A549 (cell line): ENCODE data around the gene LSM3. TPM values are rescaled to one million over a fixed set of nuclear protein-coding genes. Genes with fewer than 3 reads are reported as not detected.
A peak's percentile ranks its signal among the peaks of the same experiment; 100 is the strongest.

ENCODE experiments used
- ATAC-seq, 2 experiments: fragments of 200-7000 bp in 1 of 2; fragments of >200 bp in 1 of 2; cut with Nextera tagmentation in 1 of 2; cut with Tn5 transposase in 1 of 2; 3 replicates each; pipeline versions ENCODE4 v1.8.0 to v1.9.1; 2018 to 2020; ENCODE audit warnings: mild to moderate bottlenecking in 1 of 2, moderate library complexity in 1 of 2
- CTCF ChIA-PET: fragments of 300-600 bp; sonication (Branson Sonifier 250); formaldehyde crosslinking; extraction: SDS; loops from one replicate; lab custom pipeline; 2021; ENCODE audit warnings: antibody characterized with exemption, inconsistent platforms; lab: Yijun Ruan, JAX
- POLR2A ChIA-PET: fragments of 350-600 bp; formaldehyde crosslinking; extraction: SDS; loops from one replicate; lab custom pipeline; 2021; ENCODE audit warnings: antibody characterized with exemption, inconsistent platforms; lab: Yijun Ruan, JAX
- DNase-seq, 2 experiments: peaks; one replicate each; pipeline versions ENCODE4 v3.0.0 to v3.0.0-alpha.2; 2011 to 2016; ENCODE audit warnings: low read depth in 1 of 2, low spot score in 1 of 2
- FAIRE-seq: peaks from 2 replicates; lab custom pipeline; 2011; peaks lifted over from hg19 to GRCh38; lab: Jason Lieb, UNC
- H3K27ac ChIP-seq, 2 experiments: fragments of >200 bp; sonication (Bioruptor Twin); formaldehyde crosslinking; 3 replicates each; pipeline ENCODE4 v1.5.1; 2016 to 2017
- H3K4me1 ChIP-seq: fragments of >200 bp; sonication (Bioruptor Twin); formaldehyde crosslinking; 3 replicates; pipeline ENCODE4 v1.6.1; 2016
- H3K4me2 ChIP-seq: fragments of >200 bp; sonication (Bioruptor Twin); formaldehyde crosslinking; 3 replicates; pipeline ENCODE4 v1.6.1; 2016
- H3K4me3 ChIP-seq: fragments of >200 bp; sonication (Bioruptor Twin); formaldehyde crosslinking; 3 replicates; pipeline ENCODE4 v1.5.1; 2016
- H3K9me3 ChIP-seq: fragments of >200 bp; sonication (Bioruptor Twin); formaldehyde crosslinking; 3 replicates; pipeline ENCODE4 v1.6.1; 2016
- CBX2 ChIP-seq: fragments of 200-600 bp; sonication (generic); IDR thresholded peaks from 2 replicates; pipeline ENCODE4 v1.6.1; 2016; ENCODE audit warnings: low read depth, mild to moderate bottlenecking, borderline replicate concordance
- CBX8 ChIP-seq: fragments of 200-600 bp; sonication (generic); IDR thresholded peaks from 2 replicates; pipeline ENCODE4 v1.6.1; 2016
- CEBPB ChIP-seq, 2 experiments: fragments of >200 bp in 1 of 2; sonication (Bioruptor Twin) in 1 of 2; formaldehyde crosslinking in 1 of 2; IDR thresholded peaks; 2 replicates each; pipeline ENCODE4 v1.6.1; 2012 to 2016
- EHF ChIP-seq: fragments of 250-450 bp; sonication (Bioruptor Pico); IDR thresholded peaks from 2 replicates; pipeline ENCODE4 v1.5.0; 2020; ENCODE audit warnings: mild to moderate bottlenecking
- EP300 ChIP-seq, 2 experiments: fragments of >200 bp; sonication (Bioruptor Twin); formaldehyde crosslinking; IDR thresholded peaks; 2 replicates in 1 of 2; 3 replicates in 1 of 2; pipeline ENCODE4 v1.6.1; 2016 to 2017
- ESRRA ChIP-seq: fragments of 150-350 bp; IDR thresholded peaks from 2 replicates; pipeline ENCODE4 v1.6.1; 2014; ENCODE audit warnings: mild to moderate bottlenecking, low read length, borderline replicate concordance
- FOXS1 ChIP-seq: fragments of 250-450 bp; sonication (Bioruptor Pico); IDR thresholded peaks from 2 replicates; pipeline ENCODE4 v1.5.0; 2020; ENCODE audit warnings: mild to moderate bottlenecking, moderate library complexity
- HEYL ChIP-seq: fragments of 250-450 bp; sonication (Bioruptor Pico); IDR thresholded peaks from 2 replicates; pipeline ENCODE4 v1.8.0; 2021; ENCODE audit warnings: mild to moderate bottlenecking, moderate library complexity
- HOXA7 ChIP-seq: fragments of 250-450 bp; sonication (Bioruptor Pico); IDR thresholded peaks from 2 replicates; pipeline ENCODE4 v1.5.0; 2020; ENCODE audit warnings: mild to moderate bottlenecking, moderate library complexity
- HOXB13 ChIP-seq: fragments of 250-450 bp; sonication (Bioruptor Pico); IDR thresholded peaks from 2 replicates; pipeline ENCODE4 v1.5.0; 2020; ENCODE audit warnings: low read depth, mild to moderate bottlenecking, moderate library complexity
- JUN ChIP-seq, 2 experiments: fragments of >200 bp; sonication (Bioruptor Twin); formaldehyde crosslinking; IDR thresholded peaks; 2 replicates in 1 of 2; 3 replicates in 1 of 2; pipeline ENCODE4 v1.6.1; 2016 to 2017
- KDM5A ChIP-seq: fragments of 200-600 bp; sonication (generic); IDR thresholded peaks from 2 replicates; pipeline ENCODE4 v1.6.1; 2016; ENCODE audit warnings: antibody characterized with exemption, mild to moderate bottlenecking
- MAFK ChIP-seq: fragments of 450-650 bp; IDR thresholded peaks from 2 replicates; pipeline ENCODE4 v1.6.1; 2014; ENCODE audit not compliant: partially characterized antibody
- MAX ChIP-seq: IDR thresholded peaks from 2 replicates; pipeline ENCODE4 v1.6.1; 2012
- NPAS2 ChIP-seq: fragments of 250-450 bp; sonication (Bioruptor Pico); IDR thresholded peaks from 2 replicates; pipeline ENCODE4 v1.8.0; 2022; ENCODE audit warnings: mild to moderate bottlenecking, moderate library complexity, borderline replicate concordance
- RAD21 ChIP-seq, 2 experiments: fragments of >200 bp in 1 of 2; sonication (Bioruptor Twin) in 1 of 2; formaldehyde crosslinking in 1 of 2; IDR thresholded peaks in 1 of 2; conservative IDR thresholded peaks in 1 of 2; 2 replicates in 1 of 2; 3 replicates in 1 of 2; pipeline ENCODE4 v1.6.1; 2012 to 2018; ENCODE audit warnings: inconsistent platforms in 1 of 2
- RARB ChIP-seq: fragments of 250-450 bp; sonication (Bioruptor Pico); IDR thresholded peaks from 2 replicates; pipeline ENCODE4 v1.8.0; 2021; ENCODE audit warnings: mild to moderate bottlenecking, moderate library complexity
- RCOR1 ChIP-seq: fragments of 150-350 bp; IDR thresholded peaks from 2 replicates; pipeline ENCODE4 v1.6.1; 2014; ENCODE audit warnings: antibody characterized with exemption, low read length, low read depth
- RNF2 ChIP-seq: fragments of 200-600 bp; sonication (generic); IDR thresholded peaks from 2 replicates; pipeline ENCODE4 v1.6.1; 2016; ENCODE audit warnings: low read depth, mild to moderate bottlenecking, antibody characterized with exemption, moderate library complexity, borderline replicate concordance
- SREBF2 ChIP-seq: fragments of 450-650 bp; IDR thresholded peaks from 2 replicates; pipeline ENCODE4 v1.6.1; 2014; ENCODE audit warnings: mild to moderate bottlenecking, moderate library complexity
- ZNF302 ChIP-seq: fragments of 250-450 bp; sonication (Bioruptor Pico); IDR thresholded peaks from 2 replicates; pipeline ENCODE4 v1.9.0; 2021; ENCODE audit warnings: inconsistent platforms, mild to moderate bottlenecking, moderate library complexity
- ZSCAN20 ChIP-seq: fragments of 250-450 bp; sonication (Bioruptor Pico); IDR thresholded peaks from 2 replicates; pipeline ENCODE4 v1.8.0; 2022; ENCODE audit warnings: mild to moderate bottlenecking, moderate library complexity
- WGBS: methylation state at CpG from one replicate; pipeline ENCODE4 v1.1.6; 2017; ENCODE audit errors: missing lambda C conversion rate; 5-methylcytosine and 5-hydroxymethylcytosine counted together
- polyA plus RNA-seq, 4 experiments: library from polyadenylated mRNA; depleted of rRNA in 3 of 4; stranded (reverse); fragments of >200 nt; fragmentation: RNase III in 1 of 4; extraction: RNeasy Plus Mini Kit Qiagen cat#74134 plus additional on column Dnase treatment in 1 of 4; gene quantifications; 2 replicates in 3 of 4; 3 replicates in 1 of 4; pipeline ENCODE4 v1.2.3, GENCODE V29; 2011 to 2017
- TF ChIP-seq, protein P1 (sequence below): fragments of >200 bp; sonication (Bioruptor Twin); formaldehyde crosslinking; IDR thresholded peaks from 3 replicates; pipeline ENCODE4 v1.6.1; 2016
- TF ChIP-seq, protein P2 (sequence below): fragments of >200 bp; sonication (Bioruptor Twin); formaldehyde crosslinking; IDR thresholded peaks from 3 replicates; pipeline ENCODE4 v1.5.1; 2016

Gene LSM3
- polyA plus RNA-seq, 2 of the 4 experiments (the other 2 are of a cell fraction) = 23.9 to 32.0 TPM

- FAIRE-seq (no peak), DNase-seq (peak in 1 of 2 experiments; percentile 41), ATAC-seq (peak; percentile 54 to 65; a peak in 5 of 6 replicates)
- Histone ChIP-seq H3K4me2 (no peak overlapping the region), H3K27ac (no peak overlapping the region), H3K4me3 (no peak overlapping the region), H3K4me1 (no peaks in the 10 kb centered on the region), H3K9me3 (no peaks in the 10 kb centered on the region)
- TF ChIP-seq, protein P1, sequence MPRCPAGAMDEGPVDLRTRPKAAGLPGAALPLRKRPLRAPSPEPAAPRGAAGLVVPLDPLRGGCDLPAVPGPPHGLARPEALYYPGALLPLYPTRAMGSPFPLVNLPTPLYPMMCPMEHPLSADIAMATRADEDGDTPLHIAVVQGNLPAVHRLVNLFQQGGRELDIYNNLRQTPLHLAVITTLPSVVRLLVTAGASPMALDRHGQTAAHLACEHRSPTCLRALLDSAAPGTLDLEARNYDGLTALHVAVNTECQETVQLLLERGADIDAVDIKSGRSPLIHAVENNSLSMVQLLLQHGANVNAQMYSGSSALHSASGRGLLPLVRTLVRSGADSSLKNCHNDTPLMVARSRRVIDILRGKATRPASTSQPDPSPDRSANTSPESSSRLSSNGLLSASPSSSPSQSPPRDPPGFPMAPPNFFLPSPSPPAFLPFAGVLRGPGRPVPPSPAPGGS = no peak
- TF ChIP-seq FOXS1 (CRISPR knock-in tag) = no peak
- TF ChIP-seq RCOR1 = no peak
- peak in 1 of 2 experiments; percentile 30; a peak in 1 of 5 replicates for TF ChIP-seq RAD21 (conservative IDR thresholded peaks at IDR 0.05 in 1 of 2, IDR thresholded peaks at IDR 0.05 in 1 of 2)
- TF ChIP-seq EP300 (IDR thresholded peaks at IDR 0.05) = no peak
- TF ChIP-seq MAX = no peak
- ChIA-PET POLR2A (interaction anchor here (1.0 to 2.0 kb wide), 2 partner anchors 26 to 28 kb away, joined by 3 to 10 read pairs; partner anchors contain the start of genes CHCHD4, LSM3 and XPC), CTCF (interaction anchor here (1.0 to 3.6 kb wide), 7 partner anchors 10 to 24 kb away, joined by 3 to 17 read pairs (median 3); no protein-coding TSS in a partner anchor)
- WGBS = 95% methylated on average over 10 of the region's 11 CpGs
These were observed 26.2 kb upstream of the LSM3 start for GRCh38 chr3:14152233-14152962.

GRCh38 chr3:14152963-14153355 is 25.7 kb upstream of the LSM3 start:
- TF ChIP-seq RARB (CRISPR knock-in tag) (no peak), MAFK (no peak), JUN (IDR thresholded peaks at IDR 0.05) (no peak), HOXA7 (CRISPR knock-in tag) (no peak), NPAS2 (CRISPR knock-in tag) (no peak), CBX8 (no peak), CBX2 (no peak), ZNF302 (no peak), HOXB13 (CRISPR knock-in tag) (no peak), KDM5A (no peak), RNF2 (no peak)
- TF ChIP-seq, protein P2, sequence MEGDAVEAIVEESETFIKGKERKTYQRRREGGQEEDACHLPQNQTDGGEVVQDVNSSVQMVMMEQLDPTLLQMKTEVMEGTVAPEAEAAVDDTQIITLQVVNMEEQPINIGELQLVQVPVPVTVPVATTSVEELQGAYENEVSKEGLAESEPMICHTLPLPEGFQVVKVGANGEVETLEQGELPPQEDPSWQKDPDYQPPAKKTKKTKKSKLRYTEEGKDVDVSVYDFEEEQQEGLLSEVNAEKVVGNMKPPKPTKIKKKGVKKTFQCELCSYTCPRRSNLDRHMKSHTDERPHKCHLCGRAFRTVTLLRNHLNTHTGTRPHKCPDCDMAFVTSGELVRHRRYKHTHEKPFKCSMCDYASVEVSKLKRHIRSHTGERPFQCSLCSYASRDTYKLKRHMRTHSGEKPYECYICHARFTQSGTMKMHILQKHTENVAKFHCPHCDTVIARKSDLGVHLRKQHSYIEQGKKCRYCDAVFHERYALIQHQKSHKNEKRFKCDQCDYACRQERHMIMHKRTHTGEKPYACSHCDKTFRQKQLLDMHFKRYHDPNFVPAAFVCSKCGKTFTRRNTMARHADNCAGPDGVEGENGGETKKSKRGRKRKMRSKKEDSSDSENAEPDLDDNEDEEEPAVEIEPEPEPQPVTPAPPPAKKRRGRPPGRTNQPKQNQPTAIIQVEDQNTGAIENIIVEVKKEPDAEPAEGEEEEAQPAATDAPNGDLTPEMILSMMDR = no peak
- FAIRE-seq = no peak
- Histone ChIP-seq H3K4me2 (no peak overlapping the region), H3K9me3 (no peaks in the 10 kb centered on the region), H3K4me3 (no peak overlapping the region), H3K27ac (no peak overlapping the region), H3K4me1 (no peaks in the 10 kb centered on the region)
- ChIA-PET POLR2A (interaction anchor here (2.0 kb wide), 1 partner anchor 26 kb away, joined by 10 read pairs; the partner anchor contains the start of genes LSM3 and XPC), CTCF (interaction anchor here (1.0 to 3.6 kb wide), 7 partner anchors 10 to 50 kb away, joined by 3 to 17 read pairs (median 4); no protein-coding TSS in a partner anchor)
- no peak for ATAC-seq
- DNase-seq = no peak
- WGBS = 91% methylated on average over 4 of the region's 4 CpGs

DNA sequence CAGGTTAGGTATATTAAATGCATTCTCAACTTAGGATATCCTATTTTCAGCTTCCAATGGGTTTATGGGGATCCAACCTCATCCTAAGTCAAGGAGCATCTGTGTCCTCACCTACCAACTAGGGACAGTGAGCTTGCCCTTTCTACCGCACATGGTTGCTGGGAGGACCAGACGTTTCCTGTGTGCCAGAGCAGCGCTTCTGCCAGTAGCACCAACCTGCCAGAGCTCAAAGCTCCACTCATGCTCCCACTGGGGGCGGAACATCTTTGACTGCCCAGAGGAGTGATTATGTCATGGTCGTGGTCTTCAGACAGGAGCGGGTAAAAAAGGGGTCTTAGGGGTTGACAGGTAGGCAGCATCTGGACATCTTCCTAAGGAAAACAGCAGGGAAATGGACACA is 25.0 kb upstream of the LSM3 start:
- Histone ChIP-seq H3K9me3 (no peaks in the 10 kb centered on the region), H3K4me1 (no peaks in the 10 kb centered on the region), H3K27ac (no peak overlapping the region), H3K4me3 (no peak overlapping the region), H3K4me2 (no peak overlapping the region)
- WGBS = 98% methylated on average over 6 of the region's 6 CpGs
- ATAC-seq = no peak
- ChIA-PET CTCF (interaction anchor here (1.0 to 3.6 kb wide), 5 partner anchors 9 to 50 kb away, joined by 3 to 17 read pairs (median 5); no protein-coding TSS in a partner anchor), POLR2A (interaction anchor here (0.7 to 2.0 kb wide), 2 partner anchors 14 to 25 kb away, joined by 3 to 10 read pairs; partner anchors contain the start of genes LSM3 and XPC)
- no peak for FAIRE-seq
- no peak for DNase-seq
- TF ChIP-seq CBX8 (no peak), HEYL (CRISPR knock-in tag) (no peak), SREBF2 (no peak), RARB (CRISPR knock-in tag) (no peak), EP300 (IDR thresholded peaks at IDR 0.05) (no peak), RAD21 (conservative IDR thresholded peaks at IDR 0.05 in 1 of 2, IDR thresholded peaks at IDR 0.05 in 1 of 2) (no peak), RCOR1 (no peak), ZSCAN20 (CRISPR knock-in tag) (no peak), EHF (no peak), ESRRA (no peak), CEBPB (IDR thresholded peaks at IDR 0.05) (no peak)
